HG02884 (cell line): ENCODE measurements around the gene TEX2.
"Not testable (repeated sequence)": the region's sequence is repeated elsewhere in the genome, so short reads cannot be mapped to it uniquely, and the experiment has no call there.

Experiments
- ATAC-seq: cut with Tn5 transposase; IDR thresholded peaks from one replicate; pipeline ENCODE4 v1.9.1; 2021; ENCODE audit warnings: mild to moderate bottlenecking, moderate library complexity; ENCODE audit not compliant: unreplicated experiment

Gene TEX2

DNA sequence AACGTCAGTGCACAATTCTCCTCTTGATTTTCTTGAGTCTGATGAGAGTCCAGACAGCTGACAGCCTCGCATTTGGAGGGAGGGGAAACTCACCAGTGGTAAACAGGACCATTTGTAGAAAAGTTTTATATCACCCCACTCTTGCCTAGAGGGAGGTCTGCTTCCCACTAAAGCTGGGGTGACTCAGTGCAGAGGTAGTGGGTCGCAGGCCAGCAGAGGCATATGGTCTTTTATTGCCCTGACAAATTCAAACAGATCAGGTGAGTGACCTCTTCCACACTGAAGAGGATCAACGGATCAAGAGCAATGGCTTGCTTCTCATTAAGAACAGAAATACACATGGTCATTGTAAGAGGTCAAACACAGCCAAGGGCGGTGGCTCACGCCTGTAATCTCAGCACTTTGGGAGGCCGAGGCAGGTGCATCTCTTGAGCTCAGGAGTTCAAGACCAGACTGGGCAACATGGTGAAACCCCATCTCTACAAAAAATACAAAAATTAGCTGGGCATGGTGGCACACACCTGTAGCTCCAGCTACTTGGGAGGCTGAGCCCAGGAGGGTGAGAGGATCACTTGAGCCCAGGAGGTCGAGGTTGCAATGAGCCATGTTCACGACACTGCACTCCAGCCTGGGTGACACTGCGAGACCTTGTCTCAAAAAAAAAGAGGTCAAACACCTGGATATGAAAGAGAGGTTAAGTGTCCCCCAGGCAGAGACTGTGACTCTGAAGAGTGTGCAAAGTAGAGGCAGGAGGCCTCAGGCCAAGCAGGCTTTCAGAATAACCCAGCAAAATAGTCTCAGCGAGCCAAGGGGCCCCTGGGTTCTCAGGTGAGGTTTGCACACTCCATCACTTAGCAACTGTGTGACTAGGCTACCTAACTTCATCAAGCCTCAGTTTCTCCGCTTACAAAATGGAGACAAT, 76.6 kb downstream of the TEX2 start:
- no peak for ATAC-seq

- ATAC-seq: not testable (repeated sequence)
Observed at GRCh38 chr17:64185557-64185956, 77.5 kb downstream of the TEX2 start.

GRCh38 chr17:64185101-64185500, 78.0 kb downstream of the TEX2 start:
- no peak for ATAC-seq

GRCh38 chr17:64183815-64184214, 79.2 kb downstream of the TEX2 start:
- ATAC-seq: no peak

DNA sequence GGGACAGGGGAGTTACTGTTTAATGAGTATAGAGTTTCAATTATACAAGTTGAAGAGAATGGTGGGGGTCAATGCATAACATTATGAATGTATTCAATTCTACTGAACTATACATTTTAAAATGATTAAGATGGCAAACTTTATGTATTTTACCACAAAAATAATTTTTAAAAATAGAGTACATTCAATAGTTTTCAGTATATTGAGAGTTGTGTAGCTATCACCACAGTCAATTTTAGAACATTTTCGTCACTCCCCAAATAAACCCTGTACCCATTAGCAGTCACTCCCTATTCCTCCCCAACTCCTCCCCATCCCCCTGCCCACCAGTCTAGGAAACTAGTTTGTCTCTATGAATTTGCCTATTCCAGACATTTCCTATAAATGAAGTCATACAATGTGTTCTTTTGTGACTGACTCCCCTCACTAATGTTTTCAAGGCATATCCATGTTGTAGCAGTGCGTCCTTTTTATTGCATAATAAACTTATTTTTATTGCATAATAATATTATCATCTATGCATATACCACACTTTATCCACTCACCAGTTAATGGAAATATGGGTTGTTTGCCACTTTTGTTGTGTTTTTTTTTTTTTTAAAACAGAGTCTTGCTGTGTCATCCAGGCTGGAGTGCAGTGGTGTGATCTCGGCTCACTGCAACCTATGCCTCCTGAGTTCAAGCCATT, 80.6 kb downstream of the TEX2 start:
- ATAC-seq: no peak

- no peak for ATAC-seq
Observed at GRCh38 chr17:64180089-64181073, 82.7 kb downstream of the TEX2 start.

- ATAC-seq: not testable (repeated sequence)
Observed at GRCh38 chr17:64179024-64179423, 84.0 kb downstream of the TEX2 start.

GRCh38 chr17:64178011-64178825, 84.8 kb downstream of the TEX2 start:
- no peak for ATAC-seq

- no peak for ATAC-seq
Observed at GRCh38 chr17:64177311-64178010, 85.6 kb downstream of the TEX2 start.

GRCh38 chr17:64176556-64176955, 86.5 kb downstream of the TEX2 start:
- no peak for ATAC-seq

DNA sequence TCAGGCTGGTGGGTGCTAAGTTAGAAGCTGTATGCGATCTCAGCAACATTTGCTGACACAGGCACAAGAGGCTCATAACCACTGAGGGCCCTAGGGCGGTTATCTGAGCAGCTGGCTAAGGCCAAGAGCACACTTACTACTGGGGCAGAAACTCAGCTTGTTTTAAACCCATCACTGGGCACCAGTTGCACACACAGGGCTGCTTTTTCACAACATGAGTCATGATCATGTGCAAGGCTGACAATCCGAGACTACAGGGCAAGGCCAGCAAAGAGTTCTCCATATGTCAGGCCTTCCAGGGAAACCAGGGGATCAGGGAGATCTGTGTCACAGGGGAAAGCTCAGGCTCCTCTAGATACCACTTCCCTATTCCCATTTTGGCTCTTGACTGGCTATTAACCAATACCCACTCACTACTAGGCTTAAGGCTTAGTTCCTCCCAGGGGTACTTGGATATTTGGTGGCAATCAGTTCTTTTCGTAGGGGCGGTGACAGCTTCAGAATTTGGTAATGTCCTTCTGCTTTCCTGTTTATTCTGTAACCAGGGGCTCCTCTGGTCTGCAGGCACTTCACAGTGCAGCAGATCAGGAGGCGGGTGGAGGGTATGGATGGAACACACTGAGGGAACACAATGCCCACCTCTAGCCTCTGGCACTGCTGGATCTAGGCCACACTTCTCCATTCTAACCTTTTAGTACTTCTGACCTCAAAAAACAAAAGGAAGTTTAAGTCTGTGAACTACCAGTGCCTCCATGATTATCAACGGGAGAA, 88.2 kb downstream of the TEX2 start:
- no peak for ATAC-seq

DNA sequence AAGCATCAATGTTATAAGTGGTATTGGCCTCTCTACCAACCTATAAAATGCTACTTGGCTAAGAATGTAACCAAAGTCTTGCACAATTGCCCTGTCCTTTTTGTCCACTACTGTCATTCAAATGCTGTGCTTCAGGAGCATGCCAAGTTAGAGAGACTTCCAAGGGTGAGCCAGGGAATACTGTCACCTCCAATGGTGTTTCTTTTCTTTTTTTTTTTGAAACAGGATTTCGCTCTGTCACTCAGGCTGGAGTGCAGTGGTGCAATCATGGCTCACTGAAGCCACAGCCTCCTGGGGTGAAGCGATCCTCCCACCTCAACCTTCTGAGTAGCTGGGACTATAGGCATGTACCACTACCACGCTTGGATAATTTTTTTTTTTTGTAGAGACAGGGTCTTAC, 89.4 kb downstream of the TEX2 start:
- ATAC-seq: no peak

- no peak for ATAC-seq
Observed at GRCh38 chr17:64172510-64172909, 90.5 kb downstream of the TEX2 start.

DNA sequence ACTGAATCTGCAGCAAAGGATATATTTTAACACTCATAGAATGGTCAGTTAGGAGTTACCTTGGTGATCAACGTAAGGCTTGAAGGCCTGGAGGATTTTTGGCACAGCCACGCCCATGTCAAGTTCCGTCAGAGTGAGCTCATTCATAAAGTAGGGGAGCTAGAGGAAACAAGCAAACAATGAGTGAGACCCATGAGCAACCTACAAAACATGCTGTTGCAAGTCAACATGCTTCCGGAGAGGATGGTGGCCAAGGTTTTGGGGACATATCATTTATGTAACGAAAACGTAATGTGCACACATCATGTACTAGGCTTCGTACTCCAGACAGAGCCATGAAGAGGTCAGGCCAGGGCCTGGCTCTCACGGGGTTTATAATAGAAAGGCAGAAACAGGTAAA, 92.0 kb downstream of the TEX2 start:
- ATAC-seq: no peak

GRCh38 chr17:64170286-64170685, 92.8 kb downstream of the TEX2 start:
- ATAC-seq: no peak

DNA sequence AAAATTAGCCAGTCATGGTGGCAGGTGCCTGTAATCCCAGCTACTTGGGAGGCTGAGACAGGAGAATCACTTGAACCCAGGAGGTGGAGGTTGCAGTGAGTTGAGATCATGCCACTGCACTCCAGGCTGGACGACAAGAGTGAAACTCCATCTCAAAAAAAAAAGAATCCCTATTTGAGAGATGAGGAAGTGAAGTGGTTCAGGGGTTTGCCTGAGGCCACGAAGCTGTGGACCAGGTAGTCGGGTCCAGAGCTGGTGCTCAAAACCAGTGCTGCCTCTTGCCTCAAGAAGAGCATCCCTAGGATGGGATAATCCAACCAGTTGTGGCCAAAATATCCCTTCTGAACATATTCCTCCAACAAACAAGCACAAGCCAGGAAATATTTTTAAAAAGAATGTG, 95.4 kb downstream of the TEX2 start:
- ATAC-seq: not testable (repeated sequence)

DNA sequence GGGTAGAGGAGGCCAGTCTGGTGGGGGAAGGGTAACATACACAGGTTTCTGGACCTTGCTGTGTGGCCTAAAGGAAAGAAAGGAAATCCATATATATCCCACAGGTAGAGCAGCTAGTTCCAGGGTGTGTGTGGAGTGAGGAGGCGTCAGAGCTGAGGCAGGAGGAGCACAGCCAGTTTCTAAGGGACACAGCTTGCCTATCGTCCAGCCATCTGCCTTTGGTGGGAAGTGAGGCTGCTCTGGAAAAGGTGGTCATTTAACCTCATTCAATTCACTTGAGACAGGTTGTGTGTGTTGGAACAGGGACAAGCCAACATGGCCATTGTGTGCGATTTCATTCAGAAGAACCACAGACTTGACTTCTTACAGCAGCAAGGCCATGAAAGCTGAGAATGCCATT, 96.2 kb downstream of the TEX2 start:
- ATAC-seq: no peak

GRCh38 chr17:64165347-64165746, 97.7 kb downstream of the TEX2 start:
- ATAC-seq: no peak
